ENCODE data around the gene NRF1.

Gene NRF1

GRCh38 chr7:129804111-129804889, 192.8 kb downstream of the NRF1 start:
- no peaks in the 10 kb centered on the region for H3K4me1 ChIP-seq (ENCODE audit: control insufficient read depth, insufficient read depth, low read length)
- no peak overlapping the region for H3K9ac ChIP-seq (ENCODE audit: low read length)
- H3K36me3 ChIP-seq (ENCODE audit: control insufficient read depth, insufficient read depth, low read length), result no peaks in the 10 kb centered on the region
- no peak overlapping the region for H3K4me3 ChIP-seq (ENCODE audit: low read length)
- H3K27me3 ChIP-seq (ENCODE audit: control insufficient read depth, insufficient read depth, low read length), result no peaks in the 10 kb centered on the region
- H3K27ac ChIP-seq (ENCODE audit: low read depth, low read length), result no peak overlapping the region

DNA sequence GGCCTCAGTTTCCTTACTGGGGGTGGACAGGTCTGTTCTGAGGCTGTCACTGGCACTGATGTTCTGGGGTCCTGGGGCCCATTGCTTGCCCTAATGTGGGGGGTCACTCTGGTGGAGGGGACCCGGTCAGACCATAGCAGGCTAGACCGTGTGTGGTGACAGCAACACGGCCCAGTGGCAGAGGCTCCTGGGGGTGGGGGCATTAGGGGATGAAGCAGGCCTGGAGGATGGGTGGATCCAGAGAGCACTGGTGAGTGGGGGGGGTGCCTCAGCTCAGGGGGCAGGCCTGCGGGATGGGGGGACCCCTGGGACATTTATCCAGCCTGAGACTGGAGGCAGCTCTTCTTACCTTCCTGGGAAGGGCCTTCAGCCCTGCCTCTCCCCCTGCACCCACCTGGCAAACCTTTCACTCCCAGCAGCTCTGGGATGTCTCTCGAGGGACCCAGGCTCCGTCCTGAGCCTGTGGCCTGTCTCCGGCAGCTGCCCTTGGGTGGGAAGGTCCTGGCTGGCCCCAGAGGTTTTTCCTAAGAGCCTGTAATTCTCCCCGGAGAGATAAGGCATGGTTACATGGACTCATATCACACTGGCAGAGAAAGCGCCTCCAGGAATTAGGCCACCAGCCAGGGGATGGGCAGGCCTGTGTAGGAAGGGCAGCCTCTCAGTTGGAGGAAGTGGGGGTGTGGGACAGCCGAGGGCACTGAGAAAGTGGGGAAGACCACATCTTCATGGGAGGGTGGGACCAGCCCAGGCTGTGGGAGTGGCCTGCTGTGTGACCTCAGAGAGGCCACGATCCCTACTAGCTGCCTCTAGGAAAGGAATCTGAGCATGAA, 193.6 kb downstream of the NRF1 start:
- Histone ChIP-seq H3K4me3 (ENCODE audit: low read length) (no peak overlapping the region), H3K36me3 (ENCODE audit: control insufficient read depth, insufficient read depth, low read length) (no peaks in the 10 kb centered on the region), H3K9ac (ENCODE audit: low read length) (no peak overlapping the region), H3K4me1 (ENCODE audit: control insufficient read depth, insufficient read depth, low read length) (no peaks in the 10 kb centered on the region), H3K27ac (ENCODE audit: low read depth, low read length) (no peak overlapping the region), H3K27me3 (ENCODE audit: control insufficient read depth, insufficient read depth, low read length) (no peaks in the 10 kb centered on the region)
